A549 (cell line): ENCODE results near the gene TOGARAM1.

ENCODE experiments used
- EP300 ChIP-seq, 2 experiments: fragments of >200 bp; sonication (Bioruptor Twin); formaldehyde crosslinking; IDR thresholded peaks; 2 replicates in 1 of 2; 3 replicates in 1 of 2; pipeline ENCODE4 v1.6.1; 2016 to 2017
- TF ChIP-seq, protein P1 (sequence below): IDR thresholded peaks from 2 replicates; pipeline ENCODE4 v1.6.1; 2012

DNA sequence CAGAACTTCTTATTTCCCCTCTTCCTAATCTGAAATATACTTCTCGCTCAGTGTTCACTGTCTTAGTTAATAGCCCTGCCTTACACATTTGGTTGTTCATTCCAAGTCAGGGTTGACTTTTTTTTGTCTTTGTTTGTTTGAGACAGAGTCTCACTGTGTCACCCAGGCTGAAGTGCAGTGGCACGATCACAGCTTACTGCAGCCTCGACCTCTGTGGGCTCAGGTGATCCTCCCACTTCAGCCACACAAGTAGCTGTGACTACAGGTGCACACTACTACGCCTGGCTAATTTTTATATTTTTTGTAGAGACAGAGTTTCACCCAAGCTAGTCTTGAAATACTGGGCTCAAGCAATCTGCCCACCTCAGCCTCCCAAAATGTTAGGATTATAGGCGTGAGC is 79.7 kb downstream of the TOGARAM1 start:
- TF ChIP-seq, protein P1, sequence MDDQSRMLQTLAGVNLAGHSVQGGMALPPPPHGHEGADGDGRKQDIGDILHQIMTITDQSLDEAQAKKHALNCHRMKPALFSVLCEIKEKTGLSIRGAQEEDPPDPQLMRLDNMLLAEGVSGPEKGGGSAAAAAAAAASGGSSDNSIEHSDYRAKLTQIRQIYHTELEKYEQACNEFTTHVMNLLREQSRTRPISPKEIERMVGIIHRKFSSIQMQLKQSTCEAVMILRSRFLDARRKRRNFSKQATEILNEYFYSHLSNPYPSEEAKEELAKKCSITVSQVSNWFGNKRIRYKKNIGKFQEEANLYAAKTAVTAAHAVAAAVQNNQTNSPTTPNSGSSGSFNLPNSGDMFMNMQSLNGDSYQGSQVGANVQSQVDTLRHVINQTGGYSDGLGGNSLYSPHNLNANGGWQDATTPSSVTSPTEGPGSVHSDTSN, result no peak
- no peak for TF ChIP-seq EP300 (IDR thresholded peaks at IDR 0.05)
